Stimulated activated CD4-positive, alpha-beta T cell treated with anti-CD3 and anti-CD28 coated beads, Interleukin-1b, Interleukin-23, amount 100 ng/mL, for 1 hour (primary cell): ENCODE results near the gene SOS2.

Experiments used
- DNase-seq, 2 donors: peaks; one replicate each; pipeline ENCODE4 v3.0.0-alpha.2; 2020; ENCODE audit warnings: low read depth in 2 of 2

The SOS2 gene

GRCh38 chr14:50116181-50116956 lies 115.0 kb downstream of the SOS2 start, which contains the start of gene VCPKMT:
Gene VCPKMT, minus strand, starts transcription at chr14:50116572. Its CDS starts 20 bp downstream, at chr14:50116552.
- DNase-seq: peak; percentile 79 to 95

DNA sequence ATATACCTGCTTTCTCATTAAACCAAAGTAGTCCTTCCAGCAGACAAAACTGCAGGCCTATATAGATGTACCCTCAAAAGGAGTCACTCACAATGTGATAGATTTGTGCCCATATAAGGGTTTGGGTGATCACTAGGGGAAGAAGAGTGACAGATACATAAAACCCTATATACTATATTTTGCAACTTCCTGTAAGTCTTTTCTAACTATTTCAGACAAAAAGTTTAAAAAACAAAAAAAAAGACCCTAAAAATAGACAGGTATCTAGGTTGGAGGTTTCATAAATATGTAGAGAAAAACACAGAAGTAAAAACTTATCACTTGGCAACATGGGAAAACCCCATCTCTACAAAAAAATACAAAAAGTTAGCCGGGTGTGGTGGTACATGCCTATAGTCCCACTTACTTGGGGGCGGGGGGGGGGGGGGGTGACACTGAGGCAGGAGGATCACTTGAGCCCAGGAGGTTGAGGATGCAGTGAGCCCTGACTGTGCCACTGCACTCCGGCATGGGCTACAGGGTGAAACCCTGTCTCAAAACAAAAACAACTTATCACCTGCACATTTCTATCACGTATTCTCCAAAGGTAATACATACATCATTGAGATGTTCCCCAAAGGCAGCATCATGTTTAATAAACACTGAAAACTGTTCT lies 117.9 kb downstream of the SOS2 start:
- no peak for DNase-seq

DNA sequence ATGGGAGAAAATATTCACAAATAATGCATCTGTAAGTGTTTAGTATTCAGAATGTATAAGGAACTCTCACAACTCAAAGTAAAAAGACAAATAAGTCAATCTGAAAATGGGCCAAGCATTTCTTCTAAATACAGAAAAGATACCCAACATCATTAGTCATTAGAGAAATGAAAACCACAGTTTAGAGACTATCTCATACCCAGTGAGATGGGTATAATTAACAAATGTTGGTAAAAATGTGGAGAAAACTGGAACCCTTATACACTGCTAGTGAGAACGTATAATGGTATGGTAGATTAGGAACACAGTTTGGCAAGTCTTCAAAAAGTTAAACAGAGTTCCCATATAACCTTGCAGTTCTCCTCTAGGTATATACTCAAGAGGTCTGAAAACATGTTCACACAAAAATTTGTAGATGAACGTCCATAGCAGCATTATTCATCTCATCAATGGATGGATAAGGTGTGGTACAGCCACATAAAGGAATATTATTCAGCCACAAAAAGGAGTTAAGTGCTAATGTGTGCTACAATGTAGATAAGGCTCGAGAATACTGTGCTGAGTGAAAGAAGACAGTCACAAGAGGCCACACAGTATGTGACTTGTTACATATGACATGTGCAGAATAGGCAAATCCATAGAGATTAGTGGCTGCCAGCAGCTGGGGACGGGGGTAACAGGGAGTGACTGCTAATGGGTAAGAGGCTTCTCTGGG lies 120.9 kb downstream of the SOS2 start:
- no peak for DNase-seq

- no peak for DNase-seq
Measured at GRCh38 chr14:50109342-50109741, 122.0 kb downstream of the SOS2 start.

DNA sequence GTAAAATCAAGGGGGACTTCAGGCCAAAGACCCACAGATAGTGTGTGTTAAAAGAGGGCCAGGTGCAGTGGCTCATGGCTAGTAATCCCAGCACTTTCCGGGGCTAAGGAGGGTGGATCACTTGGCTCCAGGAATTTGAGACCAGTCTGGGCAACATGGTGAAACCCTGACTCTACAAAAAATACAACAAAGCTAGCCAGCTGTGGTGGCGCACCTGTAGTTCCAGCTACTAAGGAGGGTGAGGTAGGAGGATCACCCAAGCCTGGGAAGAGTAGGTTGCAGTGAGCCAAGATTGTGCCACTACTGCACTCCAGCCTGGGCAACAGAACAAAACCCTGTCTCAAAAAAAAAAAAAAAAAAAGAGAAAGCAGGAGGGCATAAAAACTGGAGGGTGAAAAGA lies 123.5 kb downstream of the SOS2 start:
- no peak for DNase-seq

GRCh38 chr14:50106178-50106577 lies 125.2 kb downstream of the SOS2 start:
- DNase-seq: no peak

GRCh38 chr14:50103558-50103957 lies 127.8 kb downstream of the SOS2 start:
- DNase-seq: no peak

DNA sequence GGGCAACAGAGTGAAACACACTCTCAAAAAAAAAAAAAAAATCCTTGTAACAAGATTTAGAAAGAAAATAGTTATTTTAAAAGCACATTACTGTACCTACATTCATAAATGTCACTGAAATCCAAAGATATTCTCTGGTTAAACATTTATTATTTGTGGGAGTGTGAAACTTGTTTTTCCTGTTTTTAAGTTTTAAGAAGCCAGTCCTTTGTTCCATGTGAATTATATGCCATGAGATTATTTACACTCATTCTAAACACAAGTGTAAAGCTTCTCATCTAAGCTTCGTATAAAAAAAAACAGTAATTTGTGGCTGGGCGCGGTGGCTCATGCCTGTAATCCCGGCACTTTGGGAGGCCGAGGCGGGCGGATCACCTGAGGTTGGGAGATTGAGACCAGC lies 130.0 kb downstream of the SOS2 start:
- DNase-seq: no peak

- DNase-seq: no peak
Measured at GRCh38 chr14:50100805-50101204, 130.6 kb downstream of the SOS2 start.

DNA sequence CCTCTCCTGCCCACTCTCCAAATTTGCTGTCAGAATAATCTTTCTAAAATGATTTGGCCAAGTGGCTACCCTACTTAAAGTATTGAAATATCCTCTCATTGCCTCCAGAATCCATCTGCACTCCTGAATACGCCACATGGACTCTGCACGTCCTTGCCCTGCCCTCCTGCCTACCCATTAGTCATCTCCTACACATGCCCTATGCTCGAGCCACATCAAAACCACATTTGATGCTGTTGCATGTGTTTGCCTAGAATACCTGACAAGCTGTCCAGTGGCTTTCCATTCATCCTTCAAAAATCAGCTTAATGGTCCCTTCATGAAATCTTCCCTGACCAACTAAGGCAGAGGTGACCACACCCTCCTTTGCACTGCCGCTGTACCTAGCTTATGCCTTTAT lies 132.0 kb downstream of the SOS2 start:
- DNase-seq: no peak

- DNase-seq: no peak
Measured at GRCh38 chr14:50095895-50096294, 135.5 kb downstream of the SOS2 start.

GRCh38 chr14:50094056-50094755 lies 137.2 kb downstream of the SOS2 start:
- DNase-seq: no peak

DNA sequence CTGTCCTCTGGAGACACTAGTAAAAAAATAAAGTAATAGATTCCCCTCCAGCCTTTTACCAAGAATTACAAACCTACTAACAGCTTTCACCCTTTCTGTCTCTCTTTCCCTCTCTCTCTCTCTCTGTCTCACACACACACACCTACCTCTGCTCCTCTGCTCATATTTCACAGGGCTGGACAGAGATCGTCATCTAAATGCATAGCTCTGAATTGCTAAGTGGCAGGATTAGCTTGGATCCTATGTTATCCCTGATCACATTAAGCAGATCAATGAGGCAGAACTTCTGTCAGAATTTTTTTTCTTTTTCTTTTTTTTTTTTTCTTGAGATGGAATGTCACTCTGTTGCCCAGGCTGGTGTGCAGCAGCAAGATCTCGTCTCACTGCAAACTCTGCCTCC lies 137.9 kb downstream of the SOS2 start:
- DNase-seq: no peak

- DNase-seq: no peak
Measured at GRCh38 chr14:50092006-50092555, 139.3 kb downstream of the SOS2 start.

- no peak for DNase-seq
Measured at GRCh38 chr14:50091240-50091913, 140.0 kb downstream of the SOS2 start.

DNA sequence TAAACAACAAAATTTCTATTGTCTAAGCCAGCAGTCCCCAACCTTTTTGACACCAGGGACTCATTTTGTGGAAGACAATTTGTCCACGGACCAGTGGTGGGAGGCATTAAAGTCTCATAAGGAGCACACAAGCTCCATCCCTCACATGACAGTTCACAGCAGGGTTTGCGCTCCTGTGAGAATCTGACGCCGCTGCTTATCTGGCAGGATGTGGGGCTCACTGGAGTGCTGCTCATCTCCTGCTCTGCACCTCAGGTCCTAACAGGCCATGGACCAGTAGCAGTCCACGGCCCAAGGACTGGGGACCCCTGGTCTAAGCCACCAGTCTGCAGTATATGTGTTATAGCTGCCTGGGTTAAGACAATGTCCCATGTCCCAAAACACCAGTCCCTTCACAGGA lies 142.2 kb downstream of the SOS2 start:
- no peak for DNase-seq

GRCh38 chr14:50088731-50089130 lies 142.6 kb downstream of the SOS2 start:
- DNase-seq: no peak

DNA sequence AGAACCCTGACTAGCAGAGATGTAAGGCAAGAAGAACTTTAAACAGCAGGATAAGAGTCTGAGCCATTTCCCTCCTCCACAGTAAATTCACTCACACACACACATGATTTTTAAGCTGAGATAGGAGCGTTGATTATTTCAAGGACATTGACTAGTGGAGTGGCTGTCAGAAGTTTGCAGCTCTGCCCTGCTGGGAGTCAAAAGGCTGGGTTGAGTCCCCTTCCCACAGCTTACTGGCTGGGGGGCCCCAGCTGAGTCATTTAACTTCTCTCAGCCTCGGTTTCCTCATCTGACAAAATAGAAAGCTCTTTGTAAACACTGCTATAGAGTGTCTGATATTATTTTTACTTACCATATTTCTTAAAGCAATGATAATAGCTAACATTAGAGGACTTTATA lies 143.3 kb downstream of the SOS2 start:
- DNase-seq: no peak

DNA sequence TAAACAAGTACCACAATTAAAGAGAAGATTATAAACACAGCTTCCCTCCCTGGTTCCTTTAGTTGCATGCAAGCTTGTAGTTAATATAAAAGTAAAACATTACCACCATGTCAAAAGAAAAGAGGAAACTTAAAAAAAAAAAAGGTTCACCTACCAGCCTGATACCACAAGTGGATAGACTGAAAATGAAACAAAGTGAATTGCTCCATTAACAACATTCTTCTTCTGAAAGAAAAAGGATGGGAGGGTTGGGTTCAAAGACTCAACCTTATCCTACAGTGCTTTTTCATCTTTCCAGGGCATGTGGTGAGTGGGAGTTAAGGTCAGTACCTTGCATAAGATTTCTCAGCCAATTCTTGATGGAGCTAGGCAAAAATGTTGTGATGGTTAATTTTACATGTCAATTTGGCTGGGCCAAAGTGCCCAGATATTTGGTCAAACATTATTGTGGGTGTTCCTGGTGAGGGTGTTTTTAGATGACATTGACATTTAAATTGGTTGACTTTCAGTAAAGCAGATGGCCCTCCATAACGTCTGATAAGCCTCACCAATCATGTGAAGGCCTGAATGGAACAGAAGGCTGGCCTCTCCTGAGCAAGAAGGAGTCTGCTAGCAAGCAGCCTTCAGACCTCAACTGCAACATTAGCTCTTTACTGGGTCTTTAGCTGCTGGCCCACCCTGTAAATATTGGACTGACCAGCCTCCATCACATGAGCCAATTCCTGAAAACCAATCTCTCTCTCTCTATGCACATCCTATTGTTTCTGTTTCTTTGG lies 143.8 kb downstream of the SOS2 start:
- no peak for DNase-seq

- DNase-seq: no peak
Measured at GRCh38 chr14:50086321-50086711, 145.1 kb downstream of the SOS2 start.
